Neural cell (in vitro differentiated cells): ENCODE results near the gene RTN4R.
"Not testable (repeated sequence)": the region's sequence is repeated elsewhere in the genome, so short reads cannot be mapped to it uniquely, and the experiment has no call there.

Experiments
- CTCF ChIP-seq: fragments of 450-650 bp; IDR thresholded peaks from 2 replicates; pipeline ENCODE4 v1.5.1; 2014; ENCODE audit warnings: antibody characterized with exemption, mild to moderate bottlenecking, moderate library complexity; ENCODE audit not compliant: poor library complexity, severe bottlenecking
- EZH2 ChIP-seq: fragments of 200-600, 300-800 bp; shearing (Covaris generic), sonication (generic); IDR thresholded peaks from 2 replicates; pipeline ENCODE4 v1.6.1; 2014; ENCODE audit warnings: antibody characterized with exemption, low read length, borderline replicate concordance, mild to moderate bottlenecking; ENCODE audit not compliant: insufficient read depth, poor library complexity, severe bottlenecking
- SMC3 ChIP-seq: fragments of 450-650 bp; conservative IDR thresholded peaks from 2 replicates; pipeline ENCODE4 v1.6.1; 2014; ENCODE audit warnings: antibody characterized with exemption, mild to moderate bottlenecking, moderate library complexity; ENCODE audit not compliant: poor library complexity

- TF ChIP-seq CTCF, SMC3, EZH2: not testable (repeated sequence)
These were observed 46.1 kb upstream of the RTN4R start for GRCh38 chr22:20314206-20314605.
